Dendritic cell treated with granulocyte-macrophage colony-stimulating factor and Interleukin-4, amounts not matched to agents 40 ng/mL and 50 ng/mL, for 4 days (primary cell): ENCODE results near the gene NF1.
"Not testable (repeated sequence)": the region's sequence is repeated elsewhere in the genome, so short reads cannot be mapped to it uniquely, and the experiment has no call there.

Experiments used
- H3K27ac Mint-ChIP-seq: one replicate; pipeline ENCODE4 v1.8.0; 2022; ENCODE audit warnings: mild to moderate bottlenecking, mixed read lengths
- H3K27me3 Mint-ChIP-seq: one replicate; pipeline ENCODE4 v1.8.0; 2022; ENCODE audit warnings: mild to moderate bottlenecking, mixed read lengths
- H3K36me3 Mint-ChIP-seq: one replicate; pipeline ENCODE4 v1.8.0; 2022; ENCODE audit warnings: low read depth, mixed read lengths
- H3K4me1 Mint-ChIP-seq: one replicate; pipeline ENCODE4 v1.8.0; 2022; ENCODE audit warnings: low read depth, mixed read lengths
- H3K4me3 Mint-ChIP-seq: one replicate; pipeline ENCODE4 v1.8.0; 2022; ENCODE audit warnings: mild to moderate bottlenecking, moderate library complexity, mixed read lengths
- H3K9me3 Mint-ChIP-seq: one replicate; pipeline ENCODE4 v1.8.0; 2022; ENCODE audit warnings: mixed read lengths
- intact Hi-C: fragments of 100-400 bp; cut with micrococcal nuclease; formaldehyde crosslinking; loops from one replicate; pipeline ENCODE4 v1.15.0; 2022

Gene NF1

DNA sequence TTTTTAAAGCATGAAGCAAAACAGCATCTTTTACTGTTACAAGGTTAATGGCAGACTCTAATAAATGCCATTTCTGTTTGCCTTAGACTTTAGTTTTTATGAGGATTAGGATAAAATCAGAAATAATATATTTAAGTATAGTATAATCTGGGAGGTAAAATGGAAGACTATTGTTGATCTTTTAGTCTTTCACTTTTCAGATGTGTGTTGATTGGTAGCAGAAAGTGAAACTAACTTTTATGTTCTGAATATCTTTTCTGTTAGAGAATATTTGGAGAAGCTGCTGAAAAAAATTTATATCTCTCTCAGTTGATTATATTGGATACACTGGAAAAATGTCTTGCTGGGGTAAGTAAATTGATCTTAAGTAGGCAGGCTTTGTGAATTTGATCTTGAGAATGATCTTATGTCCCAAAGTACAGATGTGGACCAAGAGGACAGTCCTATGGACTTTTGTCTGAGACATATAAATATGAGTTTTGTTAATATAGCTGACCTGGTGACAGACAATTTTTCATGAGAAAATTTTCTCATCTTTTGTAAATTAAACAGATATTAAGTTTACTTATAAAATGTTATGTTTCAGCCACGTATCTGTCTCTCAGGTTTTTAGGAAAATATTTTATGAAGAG, 64.1 kb downstream of the NF1 start:
- Mint-ChIP-seq H3K4me3 (no peak overlapping the region), H3K36me3 (peaks cover 41% of the 10 kb centered on the region), H3K9me3 (no peaks in the 10 kb centered on the region), H3K4me1 (peaks cover 5% of the 10 kb centered on the region), H3K27ac (no peak overlapping the region), H3K27me3 (no peaks in the 10 kb centered on the region)
- intact Hi-C loops: no loop called here

DNA sequence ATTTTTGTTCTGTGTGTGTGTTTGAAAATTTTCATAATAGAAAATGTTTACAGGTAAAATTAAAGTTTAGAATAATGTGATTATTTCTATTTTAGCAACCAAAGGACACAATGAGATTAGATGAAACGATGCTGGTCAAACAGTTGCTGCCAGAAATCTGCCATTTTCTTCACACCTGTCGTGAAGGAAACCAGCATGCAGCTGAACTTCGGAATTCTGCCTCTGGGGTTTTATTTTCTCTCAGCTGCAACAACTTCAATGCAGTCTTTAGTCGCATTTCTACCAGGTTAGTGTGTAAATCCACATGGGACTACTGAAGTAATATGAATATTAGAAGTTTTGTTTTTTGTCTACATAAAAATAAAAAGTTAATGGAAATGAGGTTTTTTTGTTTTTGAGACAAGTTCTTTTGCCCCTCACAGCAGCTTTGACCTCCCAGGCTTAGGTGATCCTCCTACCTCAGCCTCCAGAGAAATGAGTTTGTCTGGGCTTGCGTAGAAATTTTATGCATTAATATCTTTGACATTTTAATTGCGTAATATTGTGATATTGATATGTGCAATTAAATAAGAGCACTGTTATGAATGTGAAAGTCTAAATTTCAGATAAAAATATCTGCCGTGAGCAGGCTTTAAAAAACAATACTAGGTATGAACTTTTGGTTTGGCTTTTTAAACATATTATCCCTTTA, 68.5 kb downstream of the NF1 start:
- H3K9me3 Mint-ChIP-seq: no peaks in the 10 kb centered on the region
- intact Hi-C loops: no loop called here
- no peaks in the 10 kb centered on the region for H3K27me3 Mint-ChIP-seq
- peaks cover 20% of the 10 kb centered on the region for H3K36me3 Mint-ChIP-seq
- H3K4me3 Mint-ChIP-seq: no peak overlapping the region
- no peak overlapping the region for H3K27ac Mint-ChIP-seq
- H3K4me1 Mint-ChIP-seq: no peaks in the 10 kb centered on the region

DNA sequence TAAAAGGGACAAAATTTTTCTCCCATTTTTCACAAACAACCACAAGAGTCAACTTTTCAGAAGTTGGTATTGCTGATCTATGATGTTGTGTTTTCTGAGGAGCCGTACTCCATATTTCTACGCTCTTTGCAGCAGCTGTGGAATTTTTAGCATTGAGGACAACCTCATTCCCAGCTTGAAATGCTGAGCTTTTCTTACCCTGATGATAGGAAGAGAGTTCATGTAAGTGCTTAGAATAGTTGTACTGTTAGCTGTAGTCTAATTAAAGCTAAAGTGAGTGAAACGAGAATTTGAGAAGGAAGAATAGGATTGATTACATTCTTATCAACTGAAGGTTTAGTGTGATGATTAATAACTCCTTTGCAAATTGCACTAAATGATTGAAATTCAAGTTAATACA, 72.3 kb downstream of the NF1 start:
- Mint-ChIP-seq H3K4me3 (no peak overlapping the region), H3K9me3 (no peaks in the 10 kb centered on the region), H3K36me3 (peaks cover 19% of the 10 kb centered on the region), H3K27me3 (no peaks in the 10 kb centered on the region), H3K27ac (no peak overlapping the region), H3K4me1 (no peaks in the 10 kb centered on the region)
- intact Hi-C loops: no loop called here

DNA sequence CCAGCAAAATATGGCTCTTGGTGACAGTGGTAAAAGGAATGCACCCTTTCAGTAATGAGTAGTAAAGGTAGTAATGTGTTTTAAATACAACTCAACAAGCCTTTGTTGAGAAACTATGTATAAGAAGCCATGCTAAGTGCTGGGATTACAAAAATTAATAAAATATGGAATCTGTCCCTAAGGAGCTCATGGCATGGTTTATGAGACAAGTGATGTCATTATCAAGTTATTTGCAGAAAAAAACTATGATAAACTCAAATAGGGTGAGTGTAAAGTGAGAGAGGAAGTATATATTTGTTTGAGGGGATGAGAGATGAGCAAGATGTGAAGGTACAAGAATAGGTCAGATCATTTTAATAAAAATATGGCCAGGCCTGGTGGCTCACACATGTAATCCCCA, 76.9 kb downstream of the NF1 start:
- Mint-ChIP-seq H3K27me3 (no peaks in the 10 kb centered on the region), H3K4me3 (no peak overlapping the region), H3K27ac (no peak overlapping the region)

DNA sequence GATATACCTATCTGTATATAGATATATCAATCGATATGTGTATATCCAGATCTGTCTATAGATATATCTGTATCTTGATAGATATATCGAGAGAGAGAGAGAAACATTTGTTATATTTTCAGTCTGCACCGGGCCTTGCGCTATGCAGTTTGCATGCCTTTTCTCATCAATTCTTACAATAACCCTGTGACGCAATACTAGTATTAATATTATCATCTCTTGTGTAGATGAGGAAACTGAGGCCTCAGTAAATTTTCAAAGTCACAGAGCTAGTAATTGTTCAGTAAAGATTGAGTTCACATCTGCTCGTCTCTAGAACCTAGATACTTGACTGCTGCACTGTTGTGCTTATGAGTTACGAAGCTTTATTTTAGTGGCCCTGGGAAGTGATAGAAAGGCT, 77.6 kb downstream of the NF1 start:
- Mint-ChIP-seq H3K36me3 (peaks cover 28% of the 10 kb centered on the region), H3K27ac (no peak overlapping the region), H3K27me3 (no peaks in the 10 kb centered on the region), H3K4me1 (no peaks in the 10 kb centered on the region), H3K4me3 (no peak overlapping the region), H3K9me3 (no peaks in the 10 kb centered on the region)
- intact Hi-C loops: no loop called here

More for the DNA sequence above, 76.9 kb downstream of the NF1 start:
- H3K9me3 Mint-ChIP-seq: no peaks in the 10 kb centered on the region
- intact Hi-C loops: no loop called here
- H3K36me3 Mint-ChIP-seq: peaks cover 21% of the 10 kb centered on the region
- no peaks in the 10 kb centered on the region for H3K4me1 Mint-ChIP-seq

DNA sequence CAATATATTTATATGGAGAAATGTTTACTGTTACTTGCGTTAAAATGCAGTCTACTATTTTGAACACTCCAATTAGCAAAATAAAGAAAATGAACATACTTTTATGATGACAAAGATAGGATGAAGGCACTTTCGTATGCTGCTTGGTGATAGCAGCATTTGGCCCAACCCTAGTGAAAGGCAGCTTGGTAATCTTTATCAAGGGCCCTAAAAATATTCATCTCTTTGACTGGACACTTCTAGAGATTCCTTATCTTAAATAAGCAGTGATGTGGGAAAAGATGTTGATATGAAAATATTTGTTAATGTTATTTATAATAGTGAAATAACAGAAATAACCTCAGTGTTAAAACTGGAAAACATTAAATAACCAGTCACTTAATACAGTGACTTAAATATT, 79.4 kb downstream of the NF1 start:
- H3K27me3 Mint-ChIP-seq: no peaks in the 10 kb centered on the region
- no peak overlapping the region for H3K4me3 Mint-ChIP-seq
- H3K27ac Mint-ChIP-seq: no peak overlapping the region
- H3K4me1 Mint-ChIP-seq: no peaks in the 10 kb centered on the region
- H3K36me3 Mint-ChIP-seq: peaks cover 29% of the 10 kb centered on the region
- intact Hi-C loops: no loop called here
- H3K9me3 Mint-ChIP-seq: no peaks in the 10 kb centered on the region

DNA sequence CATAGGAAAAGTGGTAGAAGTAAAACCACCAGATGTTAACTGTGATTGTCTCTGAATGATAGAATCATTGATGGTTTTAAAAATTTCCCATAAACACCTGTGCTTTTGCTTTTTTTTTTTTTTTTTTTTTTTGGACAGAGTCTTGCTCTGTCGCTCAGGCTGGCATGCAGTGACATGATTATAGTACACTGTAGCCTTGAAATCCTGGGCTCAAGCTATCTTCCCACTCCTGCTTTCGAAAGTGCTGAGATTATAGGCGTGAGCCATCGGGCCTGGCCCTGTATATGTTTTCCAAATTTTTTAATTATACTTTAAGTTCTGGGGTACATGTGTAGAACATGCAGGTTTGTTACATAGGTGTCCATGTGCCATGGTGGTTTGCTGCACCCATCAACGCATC, 80.5 kb downstream of the NF1 start:
- Mint-ChIP-seq H3K4me3 (no peak overlapping the region), H3K27me3 (no peaks in the 10 kb centered on the region), H3K36me3 (peaks cover 23% of the 10 kb centered on the region), H3K4me1 (no peaks in the 10 kb centered on the region), H3K27ac (no peak overlapping the region), H3K9me3 (no peaks in the 10 kb centered on the region)
- intact Hi-C loops: no loop called here

DNA sequence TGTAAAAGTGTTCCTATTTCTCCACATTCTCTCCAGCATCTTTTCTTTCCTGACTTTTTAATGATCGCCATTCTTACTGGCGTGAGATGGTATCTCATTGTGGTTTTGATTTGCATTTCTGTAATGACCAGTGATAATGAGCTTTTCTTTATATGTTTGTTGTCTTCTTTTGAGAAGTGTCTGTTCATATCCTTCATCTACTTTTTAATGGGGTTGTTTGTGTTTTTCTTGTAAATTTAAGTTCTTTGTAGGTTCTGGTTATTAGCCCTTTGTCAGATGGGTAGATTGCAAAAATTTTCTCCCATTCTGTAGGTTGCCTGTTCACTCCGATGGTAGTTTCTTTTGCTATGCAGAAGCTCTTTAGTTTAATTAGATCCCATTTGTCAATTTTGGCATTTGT, 81.4 kb downstream of the NF1 start:
- H3K27me3 Mint-ChIP-seq, H3K4me3 Mint-ChIP-seq, H3K27ac Mint-ChIP-seq, H3K4me1 Mint-ChIP-seq, intact Hi-C loops, H3K9me3 Mint-ChIP-seq: not testable (repeated sequence)
- peaks cover 21% of the 10 kb centered on the region for H3K36me3 Mint-ChIP-seq

DNA sequence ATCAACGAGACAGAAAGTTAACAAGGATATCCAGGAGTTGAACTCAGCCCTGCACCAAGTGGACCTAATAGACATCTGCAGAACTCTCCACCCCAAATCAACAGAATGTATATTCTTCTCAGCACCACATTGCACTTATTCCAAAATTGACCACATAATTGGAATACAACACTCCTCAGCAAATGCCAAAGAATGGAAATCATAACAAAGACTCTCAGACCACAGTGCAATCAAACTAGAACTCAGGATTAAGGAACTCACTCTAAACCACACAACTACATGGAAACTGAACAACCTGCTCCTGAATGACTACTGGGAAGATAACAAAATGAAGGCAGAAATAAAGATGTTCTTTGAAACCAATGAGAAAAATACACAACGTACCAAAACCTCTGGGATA, 84.2 kb downstream of the NF1 start:
- H3K27ac Mint-ChIP-seq, H3K4me1 Mint-ChIP-seq, intact Hi-C loops, H3K9me3 Mint-ChIP-seq, H3K27me3 Mint-ChIP-seq, H3K4me3 Mint-ChIP-seq: not testable (repeated sequence)
- H3K36me3 Mint-ChIP-seq: peaks cover 31% of the 10 kb centered on the region

GRCh38 chr17:31195305-31195704, 100.5 kb downstream of the NF1 start:
- no peaks in the 10 kb centered on the region for H3K9me3 Mint-ChIP-seq
- peaks cover 20% of the 10 kb centered on the region for H3K36me3 Mint-ChIP-seq
- no peak overlapping the region for H3K27ac Mint-ChIP-seq
- H3K4me1 Mint-ChIP-seq: no peaks in the 10 kb centered on the region
- H3K27me3 Mint-ChIP-seq: no peaks in the 10 kb centered on the region
- H3K4me3 Mint-ChIP-seq: no peak overlapping the region
- intact Hi-C loops: no loop called here

DNA sequence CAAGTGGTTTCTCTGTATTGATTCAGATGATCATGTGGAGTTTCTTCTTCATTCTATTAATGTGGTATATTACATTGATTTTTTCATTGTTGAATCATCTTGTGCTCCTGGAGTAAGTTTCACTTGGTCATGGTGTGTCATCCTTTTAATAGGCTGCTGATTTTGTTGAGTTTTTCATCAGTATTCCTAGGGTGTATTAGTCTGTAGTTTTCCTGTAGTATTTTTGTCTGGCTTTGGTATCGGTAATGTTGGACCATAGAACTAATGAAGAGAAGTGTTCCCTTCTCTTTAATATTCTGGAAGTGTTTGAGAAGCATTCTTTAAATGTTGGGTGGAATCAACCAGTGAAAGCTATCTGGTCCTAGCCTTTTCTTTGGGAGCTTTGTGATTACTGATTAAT, 103.2 kb downstream of the NF1 start:
- H3K36me3 Mint-ChIP-seq: peaks cover 10% of the 10 kb centered on the region
- H3K9me3 Mint-ChIP-seq: no peaks in the 10 kb centered on the region
- H3K4me1 Mint-ChIP-seq: no peaks in the 10 kb centered on the region
- H3K27ac Mint-ChIP-seq: no peak overlapping the region
- no peak overlapping the region for H3K4me3 Mint-ChIP-seq
- no peaks in the 10 kb centered on the region for H3K27me3 Mint-ChIP-seq
- intact Hi-C loops: no loop called here

- intact Hi-C loops: not testable (repeated sequence)
Measured at GRCh38 chr17:31198666-31199065, 103.9 kb downstream of the NF1 start.

DNA sequence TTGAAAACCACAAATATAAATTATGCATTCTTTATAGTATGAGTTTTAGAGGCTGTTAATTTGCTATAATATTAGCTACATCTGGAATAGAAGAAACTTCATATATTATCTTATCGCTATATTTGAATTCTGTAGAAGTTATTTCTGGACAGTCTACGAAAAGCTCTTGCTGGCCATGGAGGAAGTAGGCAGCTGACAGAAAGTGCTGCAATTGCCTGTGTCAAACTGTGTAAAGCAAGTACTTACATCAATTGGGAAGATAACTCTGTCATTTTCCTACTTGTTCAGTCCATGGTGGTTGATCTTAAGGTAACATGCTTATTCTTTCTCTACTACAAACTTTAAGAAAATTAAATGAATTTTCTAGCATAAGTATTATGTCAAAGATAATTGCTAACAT, 105.5 kb downstream of the NF1 start:
- peaks cover 6% of the 10 kb centered on the region for H3K36me3 Mint-ChIP-seq
- H3K4me1 Mint-ChIP-seq: no peaks in the 10 kb centered on the region
- no peaks in the 10 kb centered on the region for H3K27me3 Mint-ChIP-seq
- no peak overlapping the region for H3K4me3 Mint-ChIP-seq
- intact Hi-C loops: no loop called here
- no peaks in the 10 kb centered on the region for H3K9me3 Mint-ChIP-seq
- no peak overlapping the region for H3K27ac Mint-ChIP-seq

More at GRCh38 chr17:31198666-31199065, 103.9 kb downstream of the NF1 start:
- not testable (repeated sequence) for H3K4me1 Mint-ChIP-seq, H3K27ac Mint-ChIP-seq, H3K36me3 Mint-ChIP-seq, H3K4me3 Mint-ChIP-seq, H3K27me3 Mint-ChIP-seq, H3K9me3 Mint-ChIP-seq

- Mint-ChIP-seq H3K9me3 (no peaks in the 10 kb centered on the region), H3K27me3 (no peaks in the 10 kb centered on the region), H3K27ac (no peak overlapping the region), H3K4me3 (no peak overlapping the region), H3K4me1 (no peaks in the 10 kb centered on the region), H3K36me3 (peaks cover 6% of the 10 kb centered on the region)
- intact Hi-C loops: no loop called here
Measured at GRCh38 chr17:31202968-31203367, 108.2 kb downstream of the NF1 start.
